Spleen (tissue), 7 donors: ENCODE measurements around the gene FCRL2.

ENCODE experiments used
- CTCF ChIP-seq, 11 experiments: fragments of 200-600 bp in 7 of 11; fragments of 450-650 bp in 4 of 11; sonication (generic) in 4 of 11; IDR thresholded peaks in 8 of 11; conservative IDR thresholded peaks in 3 of 11; 1 replicate in 7 of 11; 2 replicates in 4 of 11; pipeline versions ENCODE4 v1.4.0 to v1.8.0; 2016 to 2021; ENCODE audit warnings: antibody characterized with exemption in 11 of 11, inconsistent platforms in 4 of 11, mild to moderate bottlenecking in 1 of 11
- POLR2AphosphoS5 ChIP-seq, 3 donors: sonication (generic); formaldehyde crosslinking; IDR thresholded peaks; one replicate each; pipeline ENCODE4 v1.5.1; 2017; ENCODE audit warnings: antibody characterized with exemption in 3 of 3
- donor health status: DM: no; HTN: no; CAD: no; lungs with moderate emphysema.
- donor health status: DM: no; HTN: no; CAD: no.
- donor health status: DM: no; HTN: no; CAD: no.

GRCh38 chr1:157781048-157781447 lies 4.1 kb upstream of the FCRL2 start:
- TF ChIP-seq POLR2AphosphoS5 (IDR thresholded peaks at IDR 0.05) (no peak), CTCF (IDR thresholded peaks at IDR 0.05 in 8 of 11, conservative IDR thresholded peaks at IDR 0.05 in 3 of 11) (no peak)
